Keratinocyte (primary cell): ENCODE measurements around the gene NTN1. TPM values are rescaled to one million over a fixed set of nuclear protein-coding genes. Genes with fewer than 3 reads are reported as not detected.

Experiments used
- DNase-seq: peaks from one replicate; pipeline ENCODE4 v3.0.0-alpha.2; 2011; ENCODE audit warnings: low read depth, missing footprints, low spot score
- FAIRE-seq: peaks from 2 replicates; lab custom pipeline; 2011; peaks lifted over from hg19 to GRCh38; lab: Jason Lieb, UNC
- H2AFZ ChIP-seq: 2 replicates; pipeline ENCODE4 v1.6.0; 2012; ENCODE audit warnings: low read length, control low read depth, inconsistent platforms; ENCODE audit not compliant: control insufficient read depth
- H3K27ac ChIP-seq: 2 replicates; pipeline ENCODE4 v1.5.1; 2011; ENCODE audit warnings: low read length; ENCODE audit not compliant: control insufficient read depth, insufficient read depth
- H3K27me3 ChIP-seq: 3 replicates; pipeline ENCODE4 v1.6.0; 2011; ENCODE audit warnings: low read length; ENCODE audit not compliant: control insufficient read depth, insufficient read depth; ENCODE audit errors: extremely low read depth
- H3K36me3 ChIP-seq, 2 experiments: 2 replicates in 1 of 2; 3 replicates in 1 of 2; pipeline ENCODE4 v1.5.1; 2011; ENCODE audit warnings: low read length in 2 of 2, mild to moderate bottlenecking in 1 of 2; ENCODE audit not compliant: control insufficient read depth in 2 of 2, insufficient read depth in 2 of 2; ENCODE audit errors: extremely low read depth in 1 of 2
- H3K4me1 ChIP-seq: 3 replicates; pipeline ENCODE4 v1.5.1; 2011; ENCODE audit warnings: low read length; ENCODE audit not compliant: control insufficient read depth, insufficient read depth; ENCODE audit errors: extremely low read depth
- H3K4me2 ChIP-seq: 3 replicates; pipeline ENCODE4 v1.6.0; 2011; ENCODE audit warnings: low read depth, low read length; ENCODE audit not compliant: control insufficient read depth, insufficient read depth; ENCODE audit errors: extremely low read depth
- H3K4me3 ChIP-seq, 3 experiments: fragments of 200-600 bp in 1 of 3; sonication (generic) in 1 of 3; 2 replicates in 2 of 3; 3 replicates in 1 of 3; pipeline ENCODE4 v1.5.1; 2011 to 2016; ENCODE audit warnings: low read length in 3 of 3, mild to moderate bottlenecking in 3 of 3, control low read depth in 2 of 3, inconsistent platforms in 1 of 3, low read depth in 1 of 3, mixed read lengths in 1 of 3, mixed run types in 1 of 3, moderate library complexity in 1 of 3; ENCODE audit not compliant: control insufficient read depth in 2 of 3, insufficient read depth in 2 of 3; ENCODE audit errors: extremely low read depth in 1 of 3
- H3K79me2 ChIP-seq: 2 replicates; pipeline ENCODE4 v1.6.0; 2012; ENCODE audit warnings: low read length; ENCODE audit not compliant: control insufficient read depth, insufficient read depth
- H3K9ac ChIP-seq: 3 replicates; pipeline ENCODE4 v1.6.0; 2011; ENCODE audit warnings: low read length; ENCODE audit not compliant: control insufficient read depth, insufficient read depth; ENCODE audit errors: extremely low read depth
- H3K9me1 ChIP-seq: 3 replicates; pipeline ENCODE4 v1.6.0; 2011; ENCODE audit warnings: low read length; ENCODE audit not compliant: control insufficient read depth, insufficient read depth; ENCODE audit errors: extremely low read depth
- H3K9me3 ChIP-seq: 2 replicates; pipeline ENCODE4 v1.5.1; 2012; ENCODE audit warnings: low read depth, low read length; ENCODE audit not compliant: control insufficient read depth
- H4K20me1 ChIP-seq: 3 replicates; pipeline ENCODE4 v1.6.0; 2011; ENCODE audit warnings: low read length; ENCODE audit not compliant: control insufficient read depth, insufficient read depth; ENCODE audit errors: extremely low read depth
- EZH2 ChIP-seq: IDR thresholded peaks from one replicate; pipeline ENCODE4 v1.6.1; 2012; ENCODE audit warnings: inconsistent platforms, mild to moderate bottlenecking, low read length, moderate library complexity
- dilution Hi-C: fragments of 300-500 bp; cut with MboI; formaldehyde crosslinking; loops from one replicate; pipeline ENCODE4 v1.7.0; 2020; ENCODE audit warnings: low sequenced_read_pairs; ENCODE audit not compliant: extremely low pct_ligation_motif_present
- polyA plus RNA-seq, 5 experiments: library from polyadenylated mRNA; depleted of rRNA in 3 of 5; stranded (reverse) in 3 of 5; stranded (forward) in 1 of 5; unstranded in 1 of 5; fragments of >200 nt; gene quantifications; 1 replicate in 1 of 5; 2 replicates in 3 of 5; 3 replicates in 1 of 5; pipeline versions ENCODE4 v1.2.1 to v1.2.3, GENCODE V29; 2011 to 2012; ENCODE audit warnings: missing spikeins in 2 of 5, low read depth in 1 of 5, low replicate concordance in 1 of 5
- TF ChIP-seq, protein P1 (sequence below), 3 experiments: IDR thresholded peaks in 1 of 3; conservative IDR thresholded peaks in 1 of 3; optimal IDR thresholded peaks in 1 of 3; 2 replicates in 2 of 3; 3 replicates in 1 of 3; pipeline versions ENCODE3 to v1.5.1; 2011; ENCODE audit warnings: low read length in 3 of 3, mild to moderate bottlenecking in 3 of 3, moderate library complexity in 2 of 3, control low read depth in 1 of 3, inconsistent platforms in 1 of 3; ENCODE audit not compliant: insufficient read depth in 2 of 3; ENCODE audit errors: extremely low read depth in 1 of 3

Gene NTN1
- polyA plus RNA-seq, 1 donor (not counting 4 experiments of a cell fraction or from before 2014, with no cell fraction given), result 0.10 TPM

DNA sequence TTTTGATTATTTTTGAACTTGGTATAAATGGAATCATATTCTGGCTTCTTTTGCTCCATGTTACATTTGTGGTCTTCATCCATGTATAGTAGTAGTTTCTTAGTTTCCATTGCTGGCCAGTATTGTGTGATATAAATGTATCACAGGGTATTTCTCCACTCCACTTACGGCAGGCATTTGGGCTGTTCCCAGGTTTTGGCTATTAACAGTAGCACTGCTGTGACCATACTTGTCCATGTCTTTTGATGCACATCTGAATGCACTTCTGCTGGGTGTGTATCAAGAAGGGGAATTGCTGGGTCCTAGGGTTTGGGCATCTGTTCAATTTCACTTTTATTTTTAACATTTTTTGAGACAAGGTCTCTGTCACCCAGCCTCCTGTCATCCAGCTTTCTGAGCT is 13.9 kb downstream of the NTN1 start:
- H3K9ac ChIP-seq, result no peak overlapping the region
- no peak overlapping the region for H3K4me3 ChIP-seq
- H3K27ac ChIP-seq, result no peak overlapping the region
- no peaks in the 10 kb centered on the region for H3K79me2 ChIP-seq
- FAIRE-seq (no peak), DNase-seq (no peak)
- H3K4me2 ChIP-seq, result no peak overlapping the region
- H2AFZ ChIP-seq, result no peak overlapping the region
- H3K9me1 ChIP-seq, result no peaks in the 10 kb centered on the region
- TF ChIP-seq, protein P1, sequence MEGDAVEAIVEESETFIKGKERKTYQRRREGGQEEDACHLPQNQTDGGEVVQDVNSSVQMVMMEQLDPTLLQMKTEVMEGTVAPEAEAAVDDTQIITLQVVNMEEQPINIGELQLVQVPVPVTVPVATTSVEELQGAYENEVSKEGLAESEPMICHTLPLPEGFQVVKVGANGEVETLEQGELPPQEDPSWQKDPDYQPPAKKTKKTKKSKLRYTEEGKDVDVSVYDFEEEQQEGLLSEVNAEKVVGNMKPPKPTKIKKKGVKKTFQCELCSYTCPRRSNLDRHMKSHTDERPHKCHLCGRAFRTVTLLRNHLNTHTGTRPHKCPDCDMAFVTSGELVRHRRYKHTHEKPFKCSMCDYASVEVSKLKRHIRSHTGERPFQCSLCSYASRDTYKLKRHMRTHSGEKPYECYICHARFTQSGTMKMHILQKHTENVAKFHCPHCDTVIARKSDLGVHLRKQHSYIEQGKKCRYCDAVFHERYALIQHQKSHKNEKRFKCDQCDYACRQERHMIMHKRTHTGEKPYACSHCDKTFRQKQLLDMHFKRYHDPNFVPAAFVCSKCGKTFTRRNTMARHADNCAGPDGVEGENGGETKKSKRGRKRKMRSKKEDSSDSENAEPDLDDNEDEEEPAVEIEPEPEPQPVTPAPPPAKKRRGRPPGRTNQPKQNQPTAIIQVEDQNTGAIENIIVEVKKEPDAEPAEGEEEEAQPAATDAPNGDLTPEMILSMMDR (optimal IDR thresholded peaks at IDR 0.05 in 1 of 3, IDR thresholded peaks at IDR 0.05 in 1 of 3, conservative IDR thresholded peaks at IDR 0.05 in 1 of 3; ENCODE audit: extremely low read depth in 1 of 3, insufficient read depth in 2 of 3, low read length in 3 of 3), result no peak
- TF ChIP-seq EZH2, result no peak
- dilution Hi-C loops, result no loop called here
- no peaks in the 10 kb centered on the region for H3K4me1 ChIP-seq
- no peaks in the 10 kb centered on the region for H3K36me3 ChIP-seq
- H3K27me3 ChIP-seq, result no peaks in the 10 kb centered on the region
- no peaks in the 10 kb centered on the region for H3K9me3 ChIP-seq
- no peaks in the 10 kb centered on the region for H4K20me1 ChIP-seq

DNA sequence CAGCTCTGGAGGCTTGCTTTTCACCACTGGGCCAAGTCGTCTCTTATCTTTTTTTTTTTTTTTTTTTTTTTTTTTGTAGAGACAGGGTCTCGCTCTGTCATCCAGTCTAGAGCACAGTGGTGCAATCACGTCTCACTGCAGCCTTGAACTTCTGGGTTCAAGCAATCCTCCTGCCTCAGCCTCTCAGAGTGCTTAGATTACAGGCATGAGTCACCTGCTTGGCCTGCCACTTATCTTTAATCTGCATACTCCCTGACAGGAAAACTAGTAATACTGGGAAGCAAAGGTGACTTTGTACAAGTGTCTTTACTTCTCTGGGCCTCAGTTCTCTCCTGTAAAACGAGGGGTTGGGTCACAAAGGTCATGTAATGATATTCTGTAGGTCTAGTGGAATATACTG is 15.0 kb downstream of the NTN1 start:
- Histone ChIP-seq H3K79me2 (no peaks in the 10 kb centered on the region), H3K27ac (no peak overlapping the region), H3K4me1 (no peaks in the 10 kb centered on the region), H3K27me3 (no peaks in the 10 kb centered on the region), H3K4me2 (no peak overlapping the region), H3K4me3 (no peak overlapping the region), H2AFZ (no peak overlapping the region), H3K9ac (no peak overlapping the region), H4K20me1 (no peaks in the 10 kb centered on the region), H3K36me3 (no peaks in the 10 kb centered on the region), H3K9me1 (no peaks in the 10 kb centered on the region), H3K9me3 (no peaks in the 10 kb centered on the region)
- DNase-seq (no peak), FAIRE-seq (no peak)
- dilution Hi-C loops, result no loop called here
- no peak for TF ChIP-seq EZH2
- TF ChIP-seq, protein P1 (optimal IDR thresholded peaks at IDR 0.05 in 1 of 3, IDR thresholded peaks at IDR 0.05 in 1 of 3, conservative IDR thresholded peaks at IDR 0.05 in 1 of 3; ENCODE audit: extremely low read depth in 1 of 3, insufficient read depth in 2 of 3, low read length in 3 of 3), result no peak
